ENCODE results near the gene OR13F1.
"Not testable (repeated sequence)": the region's sequence is repeated elsewhere in the genome, so short reads cannot be mapped to it uniquely, and the experiment has no call there.

OR13F1 gene

GRCh38 chr9:104503963-104504362 is at the start of gene OR13F1:
TSS of gene OR13F1 (plus strand) at chr9:104504263. CDS start at chr9:104504263, 0 bp downstream.
- in situ Hi-C loops (cut with MboI; ENCODE audit: low sequenced_read_pairs), result no loop called here

- in situ Hi-C loops (cut with MboI; ENCODE audit: low sequenced_read_pairs), result no loop called here
Observed at GRCh38 chr9:104456831-104457230, 47.2 kb upstream of the OR13F1 start.

GRCh38 chr9:104463864-104464263 is 40.2 kb upstream of the OR13F1 start:
- in situ Hi-C loops (cut with MboI; ENCODE audit: low sequenced_read_pairs), result no loop called here

- in situ Hi-C loops (cut with MboI; ENCODE audit: low sequenced_read_pairs), result no loop called here
Observed at GRCh38 chr9:104468261-104468660, 35.8 kb upstream of the OR13F1 start.

- in situ Hi-C loops (cut with MboI; ENCODE audit: low sequenced_read_pairs), result no loop called here
Observed at GRCh38 chr9:104482921-104483570, 21.0 kb upstream of the OR13F1 start.

GRCh38 chr9:104485014-104485413 is 19.0 kb upstream of the OR13F1 start:
- in situ Hi-C loops (cut with MboI; ENCODE audit: low sequenced_read_pairs), result no loop called here

GRCh38 chr9:104494808-104495207 is 9.3 kb upstream of the OR13F1 start:
- in situ Hi-C loops (cut with MboI; ENCODE audit: low sequenced_read_pairs), result no loop called here

GRCh38 chr9:104503440-104503839 is 623 bp upstream of the OR13F1 start:
- in situ Hi-C loops (cut with MboI; ENCODE audit: low sequenced_read_pairs), result no loop called here

GRCh38 chr9:104506565-104506964 is 2.5 kb downstream of the OR13F1 start:
- in situ Hi-C loops (cut with MboI; ENCODE audit: low sequenced_read_pairs), result no loop called here

- in situ Hi-C loops (cut with MboI; ENCODE audit: low sequenced_read_pairs), result no loop called here
Observed at GRCh38 chr9:104514901-104515300, 10.8 kb downstream of the OR13F1 start.

GRCh38 chr9:104520241-104520640 is 16.2 kb downstream of the OR13F1 start:
- in situ Hi-C loops (cut with MboI; ENCODE audit: low sequenced_read_pairs), result not testable (repeated sequence)

- in situ Hi-C loops (cut with MboI; ENCODE audit: low sequenced_read_pairs), result no loop called here
Observed at GRCh38 chr9:104527109-104527508, 23.0 kb downstream of the OR13F1 start, which contains the start of gene OR13C4. TSS of gene OR13C4 (minus strand) at chr9:104527209. CDS start at chr9:104527209, 0 bp downstream.

GRCh38 chr9:104536756-104537155 is 32.7 kb downstream of the OR13F1 start, which contains the start of gene OR13C3:
TSS of gene OR13C3 (minus strand) at chr9:104536856. CDS start at chr9:104536723, 133 bp downstream.
- in situ Hi-C loops (cut with MboI; ENCODE audit: low sequenced_read_pairs), result no loop called here

GRCh38 chr9:104539275-104539674 is 35.2 kb downstream of the OR13F1 start:
- in situ Hi-C loops (cut with MboI; ENCODE audit: low sequenced_read_pairs), result no loop called here

GRCh38 chr9:104544644-104545043 is 40.6 kb downstream of the OR13F1 start:
- in situ Hi-C loops (cut with MboI; ENCODE audit: low sequenced_read_pairs), result no loop called here

GRCh38 chr9:104553261-104553660 is 49.2 kb downstream of the OR13F1 start:
- in situ Hi-C loops (cut with MboI; ENCODE audit: low sequenced_read_pairs), result no loop called here
